HepG2 (cell line): ENCODE data around the gene ATP2B2. TPM values are rescaled to one million over a fixed set of nuclear protein-coding genes. Genes with fewer than 3 reads are reported as not detected.

Experiments
- ATF5 ChIP-seq: sonication (generic); formaldehyde crosslinking; IDR thresholded peaks from 2 replicates; pipeline ENCODE4 v1.4.0; 2020; ENCODE audit warnings: mild to moderate bottlenecking, low read depth, missing genetic modification reagents
- CBX1 ChIP-seq: IDR thresholded peaks from one replicate; pipeline ENCODE4 v1.6.1; 2016; ENCODE audit warnings: antibody characterized with exemption, low read depth
- ESRRA ChIP-seq: sonication (generic); formaldehyde crosslinking; IDR thresholded peaks from 2 replicates; pipeline ENCODE4 v1.5.1; 2020; ENCODE audit warnings: mild to moderate bottlenecking, low read depth, missing genetic modification reagents
- FOXP4 ChIP-seq: sonication (generic); formaldehyde crosslinking; IDR thresholded peaks from 2 replicates; pipeline ENCODE4 v1.4.0; 2020; ENCODE audit warnings: missing genetic modification reagents
- GABPB1 ChIP-seq: IDR thresholded peaks from 2 replicates; pipeline ENCODE4 v1.6.1; 2016; ENCODE audit warnings: mild to moderate bottlenecking, missing genetic modification reagents, moderate library complexity, missing compliant biosample characterization
- HNRNPLL ChIP-seq: fragments of 200-400 bp; formaldehyde crosslinking; IDR thresholded peaks from 2 replicates; pipeline ENCODE4 v1.6.1; 2017; ENCODE audit warnings: mild to moderate bottlenecking, low read depth, low read length; ENCODE audit not compliant: poor library complexity, severe bottlenecking
- HOXA7 ChIP-seq: sonication (generic); formaldehyde crosslinking; IDR thresholded peaks from 2 replicates; pipeline ENCODE4 v1.8.1; 2022; ENCODE audit warnings: mild to moderate bottlenecking, missing genetic modification reagents, moderate library complexity
- ISL2 ChIP-seq: sonication (generic); formaldehyde crosslinking; IDR thresholded peaks from 2 replicates; pipeline ENCODE4 v1.5.0; 2020; ENCODE audit warnings: missing genetic modification reagents
- MBNL3 ChIP-seq: fragments of 250-450 bp; sonication (Bioruptor Pico); conservative IDR thresholded peaks from 2 replicates; pipeline ENCODE4 v1.8.0; 2022; ENCODE audit warnings: mild to moderate bottlenecking, inconsistent platforms
- NFATC3 ChIP-seq: sonication (generic); formaldehyde crosslinking; IDR thresholded peaks from 2 replicates; pipeline ENCODE4 v1.5.1; 2020; ENCODE audit warnings: mild to moderate bottlenecking, missing genetic modification reagents
- SAP130 ChIP-seq: IDR thresholded peaks from 2 replicates; pipeline ENCODE4 v1.6.1; 2016; ENCODE audit warnings: low read depth
- SRF ChIP-seq: IDR thresholded peaks from 2 replicates; pipeline ENCODE4 v1.6.1; 2011; ENCODE audit warnings: mild to moderate bottlenecking, low read depth, low read length, moderate library complexity
- STAT5B ChIP-seq: sonication (generic); formaldehyde crosslinking; IDR thresholded peaks from 2 replicates; pipeline ENCODE4 v1.4.0; 2020; ENCODE audit warnings: missing genetic modification reagents
- TCF12 ChIP-seq, 2 experiments: fragments of 450-650 bp in 1 of 2; sonication (generic) in 1 of 2; formaldehyde crosslinking in 1 of 2; IDR thresholded peaks; 2 replicates each; pipeline versions ENCODE4 v1.6.1 to v1.8.0; 2017 to 2022; ENCODE audit warnings: antibody characterized with exemption in 1 of 2, mild to moderate bottlenecking in 1 of 2, missing genetic modification reagents in 1 of 2, moderate library complexity in 1 of 2
- TRIM22 ChIP-seq: fragments of 450-650 bp; IDR thresholded peaks from 2 replicates; pipeline ENCODE4 v1.6.1; 2017
- ZFP37 ChIP-seq: sonication (generic); formaldehyde crosslinking; IDR thresholded peaks from 2 replicates; pipeline ENCODE4 v1.4.0; 2020; ENCODE audit warnings: missing genetic modification reagents, borderline replicate concordance
- ZNF12 ChIP-seq: sonication (generic); formaldehyde crosslinking; IDR thresholded peaks from 2 replicates; pipeline ENCODE4 v1.5.0; 2020; ENCODE audit warnings: missing genetic modification reagents
- ZNF547 ChIP-seq: sonication (generic); formaldehyde crosslinking; IDR thresholded peaks from 2 replicates; pipeline ENCODE4 v1.5.1; 2020; ENCODE audit warnings: mild to moderate bottlenecking, missing genetic modification reagents
- ZNF616 ChIP-seq: sonication (generic); formaldehyde crosslinking; IDR thresholded peaks from 2 replicates; pipeline ENCODE4 v1.5.0; 2020; ENCODE audit warnings: low read depth, mild to moderate bottlenecking, missing genetic modification reagents
- ZXDC ChIP-seq: sonication (generic); formaldehyde crosslinking; IDR thresholded peaks from 2 replicates; pipeline ENCODE4 v1.5.0; 2020; ENCODE audit warnings: mild to moderate bottlenecking, missing genetic modification reagents
- polyA plus RNA-seq, 8 experiments: library from polyadenylated mRNA; depleted of rRNA in 3 of 8; stranded (reverse) in 7 of 8; unstranded in 1 of 8; fragments of >200 nt; fragmentation: Illumina TruSeq in 4 of 8; extraction: Trizol in 4 of 8; gene quantifications; 2 replicates each; pipeline versions ENCODE4 v1.2.1 to v1.2.3, GENCODE V29; 2011 to 2016; ENCODE audit warnings: low read depth in 4 of 8, missing spikeins in 1 of 8, mixed read lengths in 1 of 8; ENCODE audit not compliant: insufficient read depth in 1 of 8
- total RNA-seq, 5 experiments: library from RNA; depleted of rRNA; stranded (reverse); fragments of >200 nt; fragmentation: Illumina TruSeq; extraction: Trizol; gene quantifications; 2 replicates each; pipeline ENCODE4 v1.2.3, GENCODE V29; 2016; ENCODE audit warnings: low read depth in 1 of 5

ATP2B2 gene
- total and polyA plus RNA-seq, 2 of the 13 experiments (the other 11 are each of a cell fraction or from before 2014, with no cell fraction given), result 1.5 to 2.3 TPM

- TF ChIP-seq STAT5B (peak; percentile 99), ZNF12 (CRISPR knock-in tag) (peak; percentile 75; the same call in 1 of the 2 replicates), ATF5 (CRISPR knock-in tag) (peak; percentile 90; the same call in 1 of the 2 replicates), FOXP4 (CRISPR knock-in tag) (peak; percentile 54; the same call in 1 of the 2 replicates), ZFP37 (CRISPR knock-in tag) (peak; percentile 100), SAP130 (CRISPR knock-in tag) (peak; percentile 99), CBX1 (no peak), NFATC3 (CRISPR knock-in tag) (peak; percentile 83; the same call in 1 of the 2 replicates), ZNF616 (CRISPR knock-in tag) (peak; percentile 94), HNRNPLL (no peak), TRIM22 (no peak), ESRRA (0 out of 2 replicates have a peak, but pooled peaks have one; percentile 49), SRF (no peak), GABPB1 (CRISPR knock-in tag) (peak; percentile 38; the same call in 1 of the 2 replicates), HOXA7 (CRISPR knock-in tag) (peak; percentile 94; the same call in 1 of the 2 replicates), ZNF547 (peak; percentile 81; the same call in 1 of the 2 replicates), TCF12 (IDR thresholded peaks at IDR 0.05) (no peak), TCF12 (CRISPR knock-in tag; IDR thresholded peaks at IDR 0.05) (no peak), ISL2 (CRISPR knock-in tag) (peak; percentile 67), ZXDC (CRISPR knock-in tag) (no peak; the same call in 1 of the 2 replicates), MBNL3 (CRISPR knock-in tag) (no peak)
These were observed 45.2 kb downstream of the ATP2B2 start (continued) for GRCh38 chr3:10459954-10460754.
